Stimulated activated CD8-positive, alpha-beta memory T cell treated with anti-CD3 and anti-CD28 coated beads, Interleukin-12 subunit alpha, Interleukin-12 subunit beta, amount 100 ng/mL, for 1 hour (primary cell): ENCODE data around the gene KRT6C.
"Not testable (repeated sequence)": the region's sequence is repeated elsewhere in the genome, so short reads cannot be mapped to it uniquely, and the experiment has no call there.

Experiments used
- DNase-seq: peaks from one replicate; pipeline ENCODE4 v3.0.0-alpha.2; 2020; ENCODE audit warnings: low read depth

KRT6C gene

GRCh38 chr12:52499806-52500560, 26.4 kb upstream of the KRT6C start:
- no peak for DNase-seq

GRCh38 chr12:52498946-52499345, 25.3 kb upstream of the KRT6C start:
- DNase-seq, result no peak

DNA sequence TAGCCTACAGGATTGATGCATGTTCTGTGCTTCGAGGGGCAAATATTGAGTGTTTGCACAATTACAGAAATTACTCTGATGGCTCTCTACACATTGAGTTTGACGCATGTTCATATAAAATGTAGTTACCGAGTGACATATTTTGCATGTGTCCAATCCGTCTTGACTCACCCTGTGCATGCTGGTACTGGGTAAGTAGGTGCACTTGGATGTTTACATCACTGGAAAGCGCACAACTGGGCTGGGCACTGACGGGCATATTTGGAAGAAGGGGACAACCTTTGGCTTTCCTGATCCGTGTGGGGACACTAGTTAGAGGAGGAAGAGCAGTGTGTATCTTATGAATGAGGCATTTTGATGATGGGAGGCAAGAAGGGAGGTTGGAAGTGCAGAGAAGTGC, 24.4 kb upstream of the KRT6C start:
- no peak for DNase-seq

DNA sequence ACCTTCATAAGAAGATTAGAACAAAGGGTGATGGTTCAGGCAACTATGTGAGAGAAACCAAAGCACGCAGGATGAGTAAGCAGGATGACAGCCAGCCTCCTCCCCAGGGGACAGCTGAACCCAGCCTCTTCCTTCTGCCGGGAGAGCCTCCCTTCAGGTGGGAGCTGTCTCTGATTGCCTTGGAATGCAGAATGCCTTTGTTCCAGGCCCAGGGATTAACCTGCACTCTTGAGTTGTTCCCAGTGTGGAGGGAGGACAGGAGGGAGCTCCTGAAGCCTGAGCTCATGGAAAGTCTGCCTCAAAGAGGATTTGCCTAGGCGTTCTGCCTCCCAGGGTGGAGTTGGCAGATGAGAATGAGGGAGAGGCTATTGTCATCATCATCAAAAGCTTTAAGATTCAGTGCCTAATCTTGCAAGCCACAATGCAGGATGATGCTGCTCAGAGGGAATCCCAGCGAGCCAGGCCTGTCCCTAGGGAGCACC, 23.0 kb upstream of the KRT6C start:
- DNase-seq, result no peak

- no peak for DNase-seq
These were observed 22.4 kb upstream of the KRT6C start for GRCh38 chr12:52496054-52496453.

DNA sequence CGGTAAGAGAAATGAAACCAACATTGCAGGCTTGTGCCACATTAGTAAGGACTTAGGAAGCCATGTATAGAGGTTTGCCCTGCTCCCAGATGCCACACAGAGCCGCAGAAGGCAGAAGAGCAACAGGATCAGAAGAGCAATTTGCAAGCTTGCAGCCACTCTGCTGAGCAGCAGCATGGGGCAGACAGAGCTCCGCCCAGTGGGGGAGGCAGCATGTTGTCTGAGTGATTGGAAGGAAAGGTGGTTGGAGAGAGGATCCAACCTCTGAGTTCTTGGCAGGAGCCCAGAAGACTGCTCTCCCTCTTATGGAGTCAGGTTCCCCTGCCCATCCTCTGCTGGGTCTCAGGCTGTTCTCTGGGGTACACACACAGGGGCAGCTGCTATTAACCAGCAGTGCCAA, 21.8 kb upstream of the KRT6C start:
- DNase-seq, result no peak

DNA sequence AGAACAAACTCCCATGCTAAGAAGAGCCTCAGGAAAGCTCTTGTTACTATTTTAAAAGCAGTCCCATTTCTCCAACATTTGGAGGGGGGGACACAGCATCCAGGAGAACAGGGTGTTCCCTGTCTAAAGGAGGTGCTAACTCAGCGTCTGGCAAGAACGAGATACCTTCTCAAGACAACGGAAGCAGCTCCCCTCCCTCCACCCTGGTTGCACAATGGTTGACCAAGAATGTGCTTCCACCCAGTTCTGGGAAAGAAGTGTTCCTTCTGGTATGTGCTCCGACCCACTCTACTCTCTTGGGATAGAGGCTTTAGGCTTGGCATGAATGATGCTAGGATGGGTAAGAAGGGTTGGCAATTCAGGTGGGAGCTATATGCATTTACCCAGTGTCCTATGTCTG, 20.9 kb upstream of the KRT6C start:
- no peak for DNase-seq

DNA sequence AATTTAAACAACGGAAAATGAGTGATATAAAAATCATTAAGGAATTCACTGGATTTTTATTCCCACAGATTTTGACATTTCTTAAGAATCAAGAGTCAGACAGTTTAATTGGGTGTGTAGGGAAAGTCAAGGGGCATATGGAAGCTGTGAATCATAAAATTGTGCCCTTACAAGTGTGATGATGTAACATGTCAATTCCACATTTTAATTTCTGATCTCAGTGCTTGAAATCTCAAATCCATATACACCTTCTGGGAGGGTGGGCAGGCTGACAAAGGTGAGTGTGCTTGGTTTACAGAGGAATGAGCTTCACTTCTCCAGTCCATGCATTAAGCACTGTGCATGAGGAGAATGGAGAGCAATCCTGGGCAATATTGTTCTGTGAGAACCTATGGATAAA, 20.5 kb upstream of the KRT6C start:
- no peak for DNase-seq

- no peak for DNase-seq
These were observed 19.6 kb upstream of the KRT6C start, which contains the start of gene KRT6A for GRCh38 chr12:52493172-52493571. Gene KRT6A (minus strand): TSS chr12:52493257. CDS start chr12:52493188, 69 bp downstream.

DNA sequence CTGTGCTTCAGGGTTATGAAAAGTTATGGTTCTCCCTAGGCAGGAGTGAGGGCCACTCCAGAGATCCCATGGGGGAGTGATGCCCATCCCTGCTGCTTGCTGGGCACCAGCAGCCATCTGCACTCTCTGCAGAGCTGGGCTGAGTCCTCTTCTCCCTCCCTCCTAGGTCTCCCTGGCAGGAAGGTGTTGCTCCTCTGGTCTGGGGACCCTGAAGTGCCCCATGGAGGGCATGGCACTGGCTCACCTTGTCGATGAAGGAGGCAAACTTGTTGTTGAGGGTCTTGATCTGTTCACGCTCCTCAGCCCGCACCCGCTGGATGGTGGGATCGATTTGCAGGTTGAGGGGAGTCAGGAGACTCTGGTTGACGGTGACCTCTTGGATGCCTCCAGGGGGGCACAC, 18.8 kb upstream of the KRT6C start:
- DNase-seq, result not testable (repeated sequence)

GRCh38 chr12:52491495-52491894, 17.9 kb upstream of the KRT6C start:
- not testable (repeated sequence) for DNase-seq

DNA sequence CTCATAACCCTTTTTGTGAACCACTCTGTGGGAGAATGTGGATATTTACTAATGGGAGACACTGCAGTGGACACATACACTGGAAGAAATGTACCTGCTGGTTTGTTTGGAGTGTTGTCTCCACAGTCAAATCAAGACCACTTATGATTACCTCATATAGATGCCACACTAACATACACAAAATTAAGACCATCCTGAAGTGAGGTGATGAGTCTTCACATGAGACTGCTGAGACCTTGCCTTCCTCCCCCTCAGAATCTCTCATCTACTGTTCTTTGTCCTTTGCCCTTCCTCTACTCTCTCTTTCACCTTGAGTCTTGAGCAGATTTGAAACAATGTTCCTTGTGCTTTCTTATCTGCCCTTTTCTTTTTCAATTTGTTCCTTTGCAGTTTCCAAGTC, 15.1 kb upstream of the KRT6C start:
- DNase-seq, result no peak

GRCh38 chr12:52487744-52488443, 14.3 kb upstream of the KRT6C start:
- not testable (repeated sequence) for DNase-seq

GRCh38 chr12:52487211-52487610, 13.6 kb upstream of the KRT6C start:
- DNase-seq, result no peak

GRCh38 chr12:52486166-52487105, 12.8 kb upstream of the KRT6C start:
- DNase-seq, result no peak

GRCh38 chr12:52480073-52480472, 6.5 kb upstream of the KRT6C start:
- DNase-seq, result no peak

- DNase-seq, result no peak
These were observed 4.0 kb upstream of the KRT6C start for GRCh38 chr12:52477651-52478050.

DNA sequence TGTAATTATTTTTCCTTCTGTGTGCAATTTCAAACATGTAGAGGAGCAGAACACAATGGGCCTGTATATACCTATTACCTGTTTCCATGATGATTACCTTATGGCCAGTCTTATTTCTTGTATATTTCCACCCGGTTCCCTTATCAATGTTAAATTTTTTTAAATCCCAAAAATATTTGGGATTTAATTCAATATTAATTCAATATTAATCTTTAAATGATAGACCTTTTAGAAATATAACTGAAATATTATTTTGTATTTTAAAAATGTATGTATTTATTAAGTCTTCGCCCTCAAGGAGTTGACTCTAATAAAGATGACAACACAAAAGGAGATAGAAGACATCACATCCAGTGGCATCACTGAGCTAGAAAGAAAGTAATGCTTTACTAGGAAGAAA, 607 bp upstream of the KRT6C start:
- no peak for DNase-seq

DNA sequence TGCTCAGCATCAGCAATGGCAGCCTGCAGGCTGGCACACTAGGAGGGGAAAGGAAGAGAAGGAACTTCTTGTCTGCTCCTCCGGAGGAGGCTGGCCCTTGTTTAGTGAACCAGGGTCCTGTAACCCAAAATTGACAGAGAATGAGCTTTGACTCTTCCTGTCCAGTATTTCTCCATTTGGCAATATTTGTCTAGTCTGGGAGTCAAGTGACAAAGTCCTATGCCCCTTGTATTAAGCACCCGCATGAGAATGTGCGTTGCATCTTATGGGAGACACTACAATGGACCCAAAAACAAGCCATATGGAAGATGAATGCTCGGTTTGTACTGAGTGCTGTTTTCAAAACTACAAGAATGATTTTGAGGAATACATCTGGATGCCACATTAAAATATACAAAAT, 3.8 kb downstream of the KRT6C start:
- no peak for DNase-seq

DNA sequence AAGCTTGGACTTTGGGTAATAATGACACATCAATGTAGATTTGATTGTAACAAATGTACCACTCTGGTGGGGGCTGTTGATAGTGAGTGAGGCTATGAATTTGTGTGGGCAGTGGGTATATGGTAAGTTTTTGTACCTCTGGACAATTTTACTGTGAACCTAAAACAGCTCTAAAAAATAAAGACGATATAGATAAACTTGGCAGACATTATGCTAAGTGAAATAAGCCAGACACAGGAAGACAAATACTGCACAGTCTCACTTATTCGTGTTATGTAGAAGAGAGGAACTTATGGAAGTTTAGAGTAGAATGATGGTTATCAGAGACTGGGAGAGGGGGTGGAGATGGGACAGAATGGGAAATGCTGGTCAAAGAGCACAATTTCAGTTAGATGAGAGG, 8.7 kb downstream of the KRT6C start:
- no peak for DNase-seq

GRCh38 chr12:52461693-52462092, 11.9 kb downstream of the KRT6C start:
- DNase-seq, result no peak

- no peak for DNase-seq
These were observed 14.7 kb downstream of the KRT6C start for GRCh38 chr12:52458861-52459260.
